IMR-90 (cell line): ENCODE measurements around the gene HMGCR. TPM values are rescaled to one million over a fixed set of nuclear protein-coding genes. Genes with fewer than 3 reads are reported as not detected.

Experiments used
- ATAC-seq: fragments of 200-7000 bp; cut with Tn5 transposase; 2 replicates; pipeline ENCODE4 v1.9.1; 2020; ENCODE audit warnings: low read depth, mild to moderate bottlenecking, moderate library complexity
- BruUV-seq: library from RNA; stranded (reverse); fragments of 400-500 nt; replicated peaks from 2 replicates; lab custom pipeline; 2021; lab: Mats Ljungman, UMichigan
- CTCF ChIA-PET: fragments of 300-600 bp; formaldehyde crosslinking; extraction: SDS; loops from one replicate; lab custom pipeline; 2021; ENCODE audit warnings: antibody characterized with exemption; lab: Yijun Ruan, JAX
- POLR2A ChIA-PET: fragments of 300-600 bp; sonication (Branson Sonifier 250); formaldehyde crosslinking; loops from one replicate; lab custom pipeline; 2022; ENCODE audit warnings: antibody characterized with exemption; ENCODE audit not compliant: unreplicated experiment; lab: Charles Lee
- DNase-seq: peaks from one replicate; pipeline ENCODE4 v3.0.0; 2013
- H2AFZ ChIP-seq: replicated peaks from 2 replicates; pipeline ENCODE3; 2013; ENCODE audit warnings: low read length, mild to moderate bottlenecking; ENCODE audit not compliant: poor library complexity
- H2AK5ac ChIP-seq: 2 replicates; pipeline ENCODE4 v1.6.1; 2013; ENCODE audit warnings: low read depth, low read length, inconsistent platforms
- H2AK9ac ChIP-seq: replicated peaks from 2 replicates; pipeline ENCODE3; 2013; ENCODE audit warnings: mild to moderate bottlenecking, low read depth, low read length, moderate library complexity; ENCODE audit not compliant: poor library complexity
- H2BK120ac ChIP-seq: 2 replicates; pipeline ENCODE4 v1.6.1; 2013; ENCODE audit warnings: low read depth, low read length, inconsistent platforms
- H2BK15ac ChIP-seq: 3 replicates; pipeline ENCODE4 v1.6.1; 2013; ENCODE audit warnings: low read depth, low read length, inconsistent platforms
- H2BK20ac ChIP-seq: 2 replicates; pipeline ENCODE4 v1.6.1; 2013; ENCODE audit warnings: low read depth, mild to moderate bottlenecking, inconsistent platforms, low read length, moderate library complexity
- H2BK5ac ChIP-seq: 2 replicates; pipeline ENCODE4 v1.6.1; 2013; ENCODE audit warnings: mild to moderate bottlenecking, low read depth, low read length, inconsistent platforms; ENCODE audit not compliant: poor library complexity, severe bottlenecking
- H3K14ac ChIP-seq: replicated peaks from 2 replicates; pipeline ENCODE4 v1.6.1; 2013; ENCODE audit warnings: low read depth, low read length, inconsistent platforms
- H3K18ac ChIP-seq: 2 replicates; pipeline ENCODE4 v1.6.1; 2013; ENCODE audit warnings: low read depth, low read length, control low read depth
- H3K23ac ChIP-seq: 2 replicates; pipeline ENCODE4 v1.6.1; 2013; ENCODE audit warnings: low read depth, low read length, inconsistent platforms
- H3K27ac ChIP-seq: 2 replicates; pipeline ENCODE4 v1.5.1; 2013; ENCODE audit warnings: mild to moderate bottlenecking, control low read depth, low read length; ENCODE audit not compliant: insufficient read depth
- H3K27me3 ChIP-seq: 2 replicates; pipeline ENCODE4 v1.6.1; 2013; ENCODE audit warnings: low read length; ENCODE audit not compliant: control insufficient read depth, insufficient read depth
- H3K36me3 ChIP-seq: 2 replicates; pipeline ENCODE4 v1.6.1; 2013; ENCODE audit warnings: low read length, mixed read lengths; ENCODE audit not compliant: control insufficient read depth, insufficient read depth
- H3K4ac ChIP-seq: 2 replicates; pipeline ENCODE4 v1.6.1; 2013; ENCODE audit warnings: low read depth, low read length, inconsistent platforms
- H3K4me1 ChIP-seq: 2 replicates; pipeline ENCODE4 v1.6.1; 2013; ENCODE audit warnings: low read length, mixed read lengths; ENCODE audit not compliant: control insufficient read depth, insufficient read depth
- H3K4me2 ChIP-seq: 2 replicates; pipeline ENCODE4 v1.6.1; 2013; ENCODE audit warnings: low read depth, mild to moderate bottlenecking, control low read depth, low read length, moderate library complexity
- H3K4me3 ChIP-seq: 2 replicates; pipeline ENCODE4 v1.5.1; 2013; ENCODE audit warnings: low read depth, mild to moderate bottlenecking, control low read depth, low read length, moderate library complexity; ENCODE audit not compliant: insufficient read depth
- H3K56ac ChIP-seq: 2 replicates; pipeline ENCODE4 v1.6.1; 2013; ENCODE audit warnings: low read length, inconsistent platforms; ENCODE audit not compliant: insufficient read depth; ENCODE audit errors: extremely low read depth
- H3K79me1 ChIP-seq, 2 experiments: 2 replicates each; pipeline ENCODE4 v1.6.1; 2013; ENCODE audit warnings: low read length in 2 of 2, inconsistent platforms in 1 of 2, low read depth in 1 of 2
- H3K9ac ChIP-seq: 2 replicates; pipeline ENCODE4 v1.6.1; 2013; ENCODE audit warnings: low read depth, low read length, control low read depth
- H3K9me1 ChIP-seq: 2 replicates; pipeline ENCODE4 v1.6.1; 2013; ENCODE audit warnings: low read length, inconsistent platforms; ENCODE audit not compliant: insufficient read depth
- H3K9me3 ChIP-seq: 2 replicates; pipeline ENCODE4 v1.6.1; 2013; ENCODE audit warnings: low read length; ENCODE audit not compliant: control insufficient read depth, insufficient read depth
- H4K20me1 ChIP-seq: 2 replicates; pipeline ENCODE4 v1.6.1; 2013; ENCODE audit warnings: low read length, inconsistent platforms; ENCODE audit not compliant: insufficient read depth
- H4K5ac ChIP-seq: 2 replicates; pipeline ENCODE4 v1.6.1; 2013; ENCODE audit warnings: mild to moderate bottlenecking, low read depth, low read length, control low read depth
- H4K8ac ChIP-seq, 2 experiments: 2 replicates each; pipeline ENCODE4 v1.6.1; 2013; ENCODE audit warnings: low read depth in 2 of 2, low read length in 2 of 2, control low read depth in 1 of 2, inconsistent platforms in 1 of 2
- H4K91ac ChIP-seq: 2 replicates; pipeline ENCODE4 v1.6.1; 2013; ENCODE audit warnings: low read depth, low read length, inconsistent platforms; ENCODE audit not compliant: insufficient read depth
- CTCF ChIP-seq: conservative IDR thresholded peaks from 2 replicates; pipeline ENCODE4 v1.5.1; 2012; ENCODE audit warnings: mild to moderate bottlenecking, low read depth, low read length, improper control_type of control experiment
- FOS ChIP-seq: fragments of 150-350 bp; IDR thresholded peaks from 2 replicates; pipeline ENCODE4 v1.6.1; 2016; ENCODE audit warnings: low read depth, low read length
- MAZ ChIP-seq: IDR thresholded peaks from 2 replicates; pipeline ENCODE4 v1.6.1; 2012; ENCODE audit warnings: low read depth, mild to moderate bottlenecking, low read length, improper control_type of control experiment, moderate library complexity, borderline replicate concordance
- RAD21 ChIP-seq: IDR thresholded peaks from 2 replicates; pipeline ENCODE4 v1.6.1; 2012; ENCODE audit warnings: low read length, improper control_type of control experiment
- RCOR1 ChIP-seq: IDR thresholded peaks from 2 replicates; pipeline ENCODE4 v1.6.1; 2012; ENCODE audit warnings: mild to moderate bottlenecking, low read length, improper control_type of control experiment; ENCODE audit not compliant: insufficient replicate concordance
- SMC3 ChIP-seq: fragments of 150-350 bp; IDR thresholded peaks from 2 replicates; pipeline ENCODE4 v1.6.1; 2016; ENCODE audit warnings: low read depth, mild to moderate bottlenecking, antibody characterized with exemption, low read length, moderate library complexity
- WGBS, 2 experiments: methylation state at CpG; one replicate each; pipeline versions ENCODE4 v1.1.5 to v1.1.7; 2013; ENCODE audit warnings: missing lambda C conversion rate in 2 of 2; ENCODE audit not compliant: insufficient read length in 1 of 2; ENCODE audit errors: extremely low coverage in 2 of 2; 5-methylcytosine and 5-hydroxymethylcytosine counted together
- dilution Hi-C: fragments of 300-500 bp; cut with HindIII; formaldehyde crosslinking; loops from one replicate; pipeline ENCODE4 v1.14.3; 2018; ENCODE audit warnings: low sequenced_read_pairs; ENCODE audit not compliant: unreplicated experiment
- in situ Hi-C: fragments of 300-500 bp; cut with MboI; formaldehyde crosslinking; loops from 3 replicates; pipeline ENCODE4 v1.14.3; 2019; ENCODE audit warnings: low sequenced_read_pairs, inconsistent platforms, mixed read lengths
- intact Hi-C: fragments of 100-400 bp; cut with micrococcal nuclease; formaldehyde crosslinking; loops from 2 replicates; pipeline ENCODE4 v1.10.0; 2022
- polyA plus RNA-seq, 3 experiments: library from polyadenylated mRNA; depleted of rRNA; stranded (reverse); fragments of >200 nt; gene quantifications; 2 replicates each; pipeline ENCODE4 v1.2.3, GENCODE V29; 2012; ENCODE audit warnings: low replicate concordance in 1 of 3
- total RNA-seq: library from RNA; depleted of rRNA; stranded (reverse); fragments of >200 nt; gene quantifications from 2 replicates; pipeline ENCODE4 v1.2.3, GENCODE V29; 2012
- TF ChIP-seq, protein P1 (sequence below): fragments of 150-350 bp; IDR thresholded peaks from 2 replicates; pipeline ENCODE4 v1.6.1; 2016; ENCODE audit warnings: low read depth, mild to moderate bottlenecking, low read length, moderate library complexity, borderline replicate concordance

HMGCR gene
- total and polyA plus RNA-seq, 2 of the 4 experiments (the other 2 are of a cell fraction), result 23.3 to 48.6 TPM

DNA sequence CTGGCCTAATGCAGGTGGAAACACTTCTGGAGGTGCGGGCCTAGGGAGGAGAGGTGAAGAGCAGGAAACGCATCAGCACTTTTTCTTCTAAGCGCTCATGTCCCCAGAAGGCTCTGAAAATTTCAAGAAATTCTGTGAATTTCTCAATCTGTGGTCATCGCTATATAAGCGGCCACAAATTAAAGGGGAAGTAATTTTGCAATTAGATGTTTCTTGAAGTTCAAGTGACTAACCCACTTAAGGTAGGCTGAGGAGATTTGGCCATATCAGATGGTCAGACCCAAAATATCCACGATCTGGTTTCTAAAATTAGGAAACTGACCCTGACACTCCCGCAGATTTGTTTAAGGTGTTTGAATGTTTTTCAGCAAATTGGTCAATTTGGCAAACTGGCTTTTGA lies 16.6 kb upstream of the HMGCR start:
- H3K27ac ChIP-seq, result no peak overlapping the region
- no peak overlapping the region for H3K4me2 ChIP-seq
- CTCF ChIA-PET, result no interaction called here

More for the DNA sequence above, 16.6 kb upstream of the HMGCR start:
- Histone ChIP-seq H3K18ac (no peak overlapping the region), H3K36me3 (no peaks in the 10 kb centered on the region), H2AFZ (no peak overlapping the region), H2AK5ac (no peak overlapping the region), H3K4me3 (no peak overlapping the region), H3K27me3 (no peaks in the 10 kb centered on the region; the same call in 1 of the 2 replicates), H4K20me1 (no peaks in the 10 kb centered on the region), H4K5ac (no peak overlapping the region), H2BK5ac (no peak overlapping the region), H3K4me1 (peaks cover 4% of the 10 kb centered on the region), H3K14ac (no peak overlapping the region), H3K56ac (no peak overlapping the region), H4K8ac (no peak overlapping the region), H2BK20ac (no peak overlapping the region), H2BK120ac (no peak overlapping the region), H2BK15ac (no peak overlapping the region), H3K23ac (no peak overlapping the region), H3K9me3 (no peaks in the 10 kb centered on the region), H3K79me1 (no peaks in the 10 kb centered on the region), H2AK9ac (no peak overlapping the region), H3K9me1 (no peaks in the 10 kb centered on the region), H4K91ac (no peak overlapping the region), H3K4ac (no peak overlapping the region), H3K9ac (no peak overlapping the region)
- TF ChIP-seq SMC3 (no peak), MAZ (no peak), RAD21 (no peak), FOS (no peak), RCOR1 (no peak), CTCF (no peak)
- TF ChIP-seq, protein P1, sequence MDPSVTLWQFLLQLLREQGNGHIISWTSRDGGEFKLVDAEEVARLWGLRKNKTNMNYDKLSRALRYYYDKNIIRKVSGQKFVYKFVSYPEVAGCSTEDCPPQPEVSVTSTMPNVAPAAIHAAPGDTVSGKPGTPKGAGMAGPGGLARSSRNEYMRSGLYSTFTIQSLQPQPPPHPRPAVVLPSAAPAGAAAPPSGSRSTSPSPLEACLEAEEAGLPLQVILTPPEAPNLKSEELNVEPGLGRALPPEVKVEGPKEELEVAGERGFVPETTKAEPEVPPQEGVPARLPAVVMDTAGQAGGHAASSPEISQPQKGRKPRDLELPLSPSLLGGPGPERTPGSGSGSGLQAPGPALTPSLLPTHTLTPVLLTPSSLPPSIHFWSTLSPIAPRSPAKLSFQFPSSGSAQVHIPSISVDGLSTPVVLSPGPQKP, result no peak
- POLR2A ChIA-PET, result no interaction called here
- 90% methylated on average over 2 of the region's 7 CpGs; no CpG with 5 or more reads in 1 of the 2 experiments for WGBS, 2 experiments
- intact Hi-C loops, result no loop called here
- in situ Hi-C loops, result no loop called here
- dilution Hi-C loops, result no loop called here
- no peak for ATAC-seq
- no TSS peak for BruUV-seq
- DNase-seq, result no peak
